ENCODE data around the gene LTF.
"Not testable (repeated sequence)": the region's sequence is repeated elsewhere in the genome, so short reads cannot be mapped to it uniquely, and the experiment has no call there.

LTF gene

DNA sequence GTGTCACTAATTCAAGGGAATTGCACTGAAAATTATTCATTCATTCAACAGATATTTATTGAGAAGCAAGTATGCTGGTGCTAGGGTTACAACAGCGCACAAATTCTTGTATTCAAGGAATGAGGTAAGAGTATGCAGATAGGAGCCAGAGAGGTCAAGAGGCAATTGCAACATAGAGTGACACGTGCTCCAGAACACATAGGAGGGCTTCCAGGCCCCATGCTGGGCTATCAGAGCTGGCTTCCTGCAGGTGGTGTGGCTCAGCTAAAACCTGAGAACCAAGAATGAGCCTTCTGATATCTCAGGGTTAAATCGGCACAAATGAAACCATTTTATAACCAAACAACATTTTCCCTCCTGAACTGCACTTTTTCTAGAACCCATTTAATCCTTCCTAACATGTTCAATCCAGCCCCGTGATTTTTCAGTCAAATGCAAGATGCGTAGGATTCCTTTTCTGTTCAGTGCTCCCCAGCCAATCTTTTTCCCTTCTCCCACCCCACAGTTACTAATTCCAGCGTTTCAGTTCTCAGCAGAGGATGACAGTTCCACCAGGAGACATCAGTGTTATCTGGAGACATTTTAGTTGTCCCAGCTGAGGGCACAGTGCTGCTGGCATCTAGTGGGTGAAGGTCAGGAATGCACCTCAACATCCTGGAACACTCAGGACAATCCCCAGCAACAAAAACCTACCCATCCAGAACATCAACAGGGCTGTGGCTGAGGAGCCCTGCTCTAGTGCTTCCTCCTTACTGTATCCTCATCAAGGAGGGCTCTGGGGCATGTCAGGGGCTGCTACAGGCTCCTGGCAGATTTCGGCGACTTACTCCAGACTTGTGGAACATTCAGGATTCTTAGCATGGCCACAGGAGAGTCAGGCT is 70.9 kb downstream of the LTF start:
- DNase-seq (ENCODE audit: low read depth) = no peak

DNA sequence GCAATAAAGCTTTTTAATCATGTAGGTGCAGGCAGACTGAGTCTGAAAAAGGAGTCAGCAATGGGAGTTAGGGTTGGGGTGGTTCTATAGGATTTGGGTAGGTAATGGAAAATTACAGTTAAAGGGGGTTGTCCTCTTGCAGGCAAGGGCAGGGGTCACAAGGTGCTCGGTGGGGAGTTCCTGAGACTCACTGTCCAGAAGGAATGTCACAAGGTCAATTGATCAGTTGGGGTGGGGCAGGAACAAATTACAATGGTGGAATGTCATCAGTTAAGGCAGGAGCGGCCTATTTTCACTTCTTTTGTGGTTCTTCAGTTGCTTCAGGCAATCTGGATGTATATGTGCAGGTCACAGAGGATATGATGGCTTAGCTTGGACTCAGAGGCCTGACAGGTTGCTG is 71.7 kb downstream of the LTF start:
- no peak for DNase-seq (ENCODE audit: low read depth)

DNA sequence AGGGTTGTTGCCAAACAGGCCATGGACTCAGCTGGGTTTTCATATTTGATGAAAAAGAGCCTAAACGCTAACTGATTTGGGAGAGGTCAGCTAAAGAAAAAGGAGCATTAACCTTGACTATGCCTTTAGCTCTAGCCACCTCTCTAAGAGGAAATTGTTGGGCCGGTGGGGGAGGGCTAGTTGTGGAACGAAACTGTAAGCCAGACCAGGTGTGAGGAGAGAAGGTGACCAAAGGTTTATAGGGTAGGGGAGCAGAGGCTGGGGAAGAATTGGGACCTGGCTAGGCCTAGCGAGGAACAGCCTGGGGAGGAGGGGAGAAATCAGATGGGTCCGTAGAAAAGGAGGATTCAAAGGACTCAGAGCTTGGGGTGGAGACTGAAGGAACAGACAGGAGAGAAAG is 73.2 kb downstream of the LTF start:
- DNase-seq (ENCODE audit: low read depth) = not testable (repeated sequence)

DNA sequence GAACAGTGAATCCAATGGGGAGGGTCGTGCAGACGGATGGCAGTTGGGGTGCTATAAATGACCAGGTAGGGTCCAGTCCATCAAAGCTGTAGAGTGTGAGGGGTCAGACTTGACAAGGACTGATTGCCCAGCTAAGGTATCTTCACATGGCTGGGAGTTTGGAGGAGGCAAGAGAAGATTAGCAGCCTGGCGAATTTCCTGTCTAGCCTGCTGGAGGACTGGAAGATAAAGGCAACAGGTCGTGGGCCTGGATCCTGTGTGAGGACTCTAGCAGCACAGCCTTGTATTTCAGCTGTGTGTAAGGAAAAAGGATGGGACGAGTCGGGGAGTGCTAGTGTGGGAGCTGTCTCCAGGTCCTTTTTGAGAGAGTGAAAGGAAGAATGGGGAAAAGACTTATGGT is 75.4 kb downstream of the LTF start:
- no peak for DNase-seq (ENCODE audit: low read depth)

DNA sequence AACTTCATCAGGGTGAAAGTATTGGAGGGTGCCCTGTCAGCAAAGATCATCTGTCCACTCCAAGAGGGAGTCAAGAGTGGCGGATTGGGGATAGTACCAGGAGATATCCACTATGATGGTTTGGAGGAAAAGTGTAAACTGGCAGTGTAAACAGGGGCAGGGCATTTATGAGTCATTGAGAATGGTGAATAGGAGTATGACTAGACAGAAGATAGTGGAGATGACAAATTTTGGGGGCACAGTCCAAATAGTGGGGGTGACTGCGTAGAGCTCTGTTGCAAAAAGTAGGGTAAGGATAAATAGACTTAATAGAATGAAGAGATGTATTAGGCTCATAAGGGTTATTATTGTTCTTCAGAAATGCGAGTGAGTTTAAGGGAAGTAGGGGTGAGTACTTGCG is 75.9 kb downstream of the LTF start:
- DNase-seq (ENCODE audit: low read depth) = not testable (repeated sequence)

DNA sequence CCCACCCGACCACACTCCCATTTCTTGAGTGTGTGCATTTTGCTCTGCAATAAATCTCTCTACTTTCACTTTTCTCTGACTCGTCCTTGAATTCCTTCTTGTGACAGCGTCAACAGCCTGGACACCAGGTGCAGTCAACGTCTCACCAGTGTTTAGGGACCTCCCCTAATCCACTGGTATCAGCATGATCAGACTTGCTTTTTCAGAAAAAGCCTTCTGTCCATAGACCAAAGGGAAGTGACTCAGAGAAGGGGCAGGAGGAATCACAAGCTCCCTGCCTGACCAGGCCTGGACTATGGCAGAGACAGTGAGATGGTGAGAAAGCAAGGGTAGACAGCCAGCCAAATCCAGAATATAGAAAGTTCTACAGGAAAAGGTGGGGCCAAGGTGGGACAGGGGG is 78.5 kb downstream of the LTF start:
- no peak for DNase-seq (ENCODE audit: low read depth)
